H1 (cell line): ENCODE results near the gene GALNT6. TPM values are rescaled to one million over a fixed set of nuclear protein-coding genes. Genes with fewer than 3 reads are reported as not detected.

Source experiments
- CTCF ChIA-PET: fragments of 300-600 bp; sonication (Branson Sonifier 250); formaldehyde crosslinking; loops from one replicate; lab custom pipeline; 2021; ENCODE audit not compliant: partially characterized antibody; lab: Charles Lee
- POLR2A ChIA-PET: fragments of 300-600 bp; sonication (Branson Sonifier 250); formaldehyde crosslinking; loops from one replicate; lab custom pipeline; 2021; ENCODE audit warnings: inconsistent platforms; ENCODE audit not compliant: partially characterized antibody; lab: Charles Lee
- DNase-seq, 2 experiments: peaks; one replicate each; pipeline versions ENCODE4 v3.0.0 to v3.0.0-alpha.2; 2010 to 2022; ENCODE audit warnings: low spot score in 2 of 2, low read depth in 1 of 2, mixed read lengths in 1 of 2
- FAIRE-seq: peaks from 2 replicates; lab custom pipeline; 2011; peaks lifted over from hg19 to GRCh38; lab: Jason Lieb, UNC
- H2AFZ ChIP-seq: 2 replicates; pipeline ENCODE4 v1.8.1; 2012; ENCODE audit warnings: low read length, inconsistent platforms
- H2AK5ac ChIP-seq: 2 replicates; pipeline ENCODE4 v1.6.1; 2013; ENCODE audit warnings: low read depth, low read length
- H2BK120ac ChIP-seq: replicated peaks from 2 replicates; pipeline ENCODE3; 2013; ENCODE audit warnings: low read depth, low read length, inconsistent platforms
- H2BK12ac ChIP-seq: 2 replicates; pipeline ENCODE4 v1.6.1; 2013; ENCODE audit warnings: low read depth, low read length
- H2BK15ac ChIP-seq: 2 replicates; pipeline ENCODE4 v1.6.1; 2013; ENCODE audit warnings: low read length
- H2BK20ac ChIP-seq: 2 replicates; pipeline ENCODE4 v1.6.1; 2013; ENCODE audit warnings: low read length
- H2BK5ac ChIP-seq: 2 replicates; pipeline ENCODE4 v1.6.1; 2013; ENCODE audit warnings: low read depth, low read length
- H3K14ac ChIP-seq: 2 replicates; pipeline ENCODE4 v1.6.1; 2013; ENCODE audit warnings: inconsistent platforms; ENCODE audit not compliant: insufficient read length
- H3K18ac ChIP-seq: 2 replicates; pipeline ENCODE4 v1.6.1; 2013; ENCODE audit warnings: low read length; ENCODE audit errors: extremely low read depth
- H3K23ac ChIP-seq: 2 replicates; pipeline ENCODE4 v1.6.1; 2013; ENCODE audit warnings: inconsistent platforms; ENCODE audit not compliant: insufficient read length
- H3K23me2 ChIP-seq: 2 replicates; pipeline ENCODE4 v1.6.1; 2013; ENCODE audit warnings: low read depth, low read length
- H3K27ac ChIP-seq: 2 replicates; pipeline ENCODE4 v1.6.1; 2011; ENCODE audit warnings: low read depth, low read length, inconsistent platforms
- H3K27me3 ChIP-seq, 4 experiments: replicated peaks in 1 of 4; 1 replicate in 1 of 4; 2 replicates in 3 of 4; pipeline versions ENCODE4 v1.6.1 to v1.8.1; 2011 to 2013; ENCODE audit warnings: low read length in 3 of 4, mild to moderate bottlenecking in 3 of 4, inconsistent platforms in 2 of 4, mixed read lengths in 2 of 4, moderate library complexity in 1 of 4; ENCODE audit not compliant: control insufficient read depth in 3 of 4, insufficient read depth in 3 of 4; ENCODE audit errors: extremely low read depth in 1 of 4
- H3K36me3 ChIP-seq, 4 experiments: 2 replicates each; pipeline versions ENCODE4 v1.6.1 to v1.8.1; 2011 to 2013; ENCODE audit warnings: mild to moderate bottlenecking in 4 of 4, low read length in 3 of 4, moderate library complexity in 2 of 4, control low read depth in 1 of 4, inconsistent platforms in 1 of 4; ENCODE audit not compliant: insufficient read depth in 4 of 4, control insufficient read depth in 2 of 4
- H3K4ac ChIP-seq: replicated peaks from 2 replicates; pipeline ENCODE3; 2013; ENCODE audit warnings: low read length, low read depth, mixed read lengths, inconsistent platforms; ENCODE audit not compliant: insufficient read length
- H3K4me1 ChIP-seq, 4 experiments: replicated peaks in 1 of 4; 1 replicate in 1 of 4; 2 replicates in 3 of 4; pipeline versions ENCODE4 v1.6.1 to v1.8.1; 2011 to 2013; ENCODE audit warnings: low read length in 3 of 4, inconsistent platforms in 2 of 4, mixed read lengths in 1 of 4; ENCODE audit not compliant: insufficient read depth in 4 of 4, control insufficient read depth in 3 of 4
- H3K4me2 ChIP-seq, 2 experiments: 2 replicates each; pipeline versions ENCODE4 v1.6.1 to v1.8.1; 2011 to 2013; ENCODE audit warnings: low read depth in 2 of 2, low read length in 2 of 2, control low read depth in 1 of 2, inconsistent platforms in 1 of 2, mild to moderate bottlenecking in 1 of 2; ENCODE audit not compliant: insufficient read depth in 1 of 2
- H3K4me3 ChIP-seq, 4 experiments: fragments of 200-600, 300-600 bp in 1 of 4; sonication (generic), shearing (Covaris generic), sonication (Bioruptor Twin) in 1 of 4; 2 replicates each; pipeline versions ENCODE4 v1.5.1 to v1.8.1; 2011 to 2016; ENCODE audit warnings: low read length in 4 of 4, low read depth in 3 of 4, control low read depth in 2 of 4, inconsistent platforms in 2 of 4, mild to moderate bottlenecking in 2 of 4, mixed read lengths in 1 of 4, moderate library complexity in 1 of 4; ENCODE audit not compliant: insufficient read depth in 2 of 4; ENCODE audit errors: extremely low read depth in 1 of 4
- H3K56ac ChIP-seq: replicated peaks from 2 replicates; pipeline ENCODE3; 2013; ENCODE audit warnings: low read depth, mild to moderate bottlenecking, mixed read lengths, low read length, inconsistent platforms; ENCODE audit not compliant: insufficient read length
- H3K79me1 ChIP-seq: 2 replicates; pipeline ENCODE4 v1.6.1; 2013; ENCODE audit warnings: low read depth, low read length, control low read depth
- H3K79me2 ChIP-seq, 2 experiments: 2 replicates each; pipeline versions ENCODE4 v1.6.1 to v1.8.1; 2012 to 2013; ENCODE audit warnings: low read length in 2 of 2, mild to moderate bottlenecking in 2 of 2, inconsistent platforms in 1 of 2; ENCODE audit not compliant: insufficient read depth in 2 of 2, control insufficient read depth in 1 of 2
- H3K9ac ChIP-seq, 4 experiments: replicated peaks in 1 of 4; 1 replicate in 1 of 4; 2 replicates in 3 of 4; pipeline versions ENCODE4 v1.6.1 to v1.8.1; 2011 to 2013; ENCODE audit warnings: low read depth in 3 of 4, low read length in 3 of 4, control low read depth in 2 of 4, mild to moderate bottlenecking in 2 of 4, moderate library complexity in 2 of 4, inconsistent platforms in 1 of 4; ENCODE audit errors: extremely low read depth in 1 of 4
- H3K9me3 ChIP-seq, 2 experiments: 2 replicates each; pipeline versions ENCODE4 v1.6.1 to v1.8.1; 2012 to 2013; ENCODE audit warnings: mild to moderate bottlenecking in 2 of 2, moderate library complexity in 2 of 2, control low read depth in 1 of 2, inconsistent platforms in 1 of 2, low read depth in 1 of 2, low read length in 1 of 2, mixed read lengths in 1 of 2; ENCODE audit not compliant: insufficient read depth in 2 of 2
- H4K20me1 ChIP-seq, 2 experiments: replicated peaks in 1 of 2; 2 replicates each; pipeline versions ENCODE3 to v1.8.1; 2011 to 2013; ENCODE audit warnings: inconsistent platforms in 2 of 2, low read length in 2 of 2, mild to moderate bottlenecking in 1 of 2; ENCODE audit not compliant: insufficient read depth in 2 of 2, control insufficient read depth in 1 of 2
- H4K5ac ChIP-seq: 2 replicates; pipeline ENCODE4 v1.6.1; 2013; ENCODE audit warnings: low read length, low read depth, mixed read lengths, inconsistent platforms; ENCODE audit not compliant: insufficient read length
- H4K8ac ChIP-seq: 2 replicates; pipeline ENCODE4 v1.8.0; 2013; ENCODE audit warnings: mild to moderate bottlenecking, moderate library complexity, low read length, inconsistent platforms; ENCODE audit not compliant: insufficient read depth; ENCODE audit errors: extremely low read depth
- H4K91ac ChIP-seq: replicated peaks from 2 replicates; pipeline ENCODE3; 2013; ENCODE audit warnings: low read length, mixed read lengths, inconsistent platforms; ENCODE audit not compliant: insufficient read length
- BACH1 ChIP-seq: IDR thresholded peaks from 2 replicates; pipeline ENCODE4 v1.6.1; 2012; ENCODE audit warnings: low read length, improper control_type of control experiment
- HDAC2 ChIP-seq, 2 experiments: fragments of 300-600 bp in 1 of 2; sonication (generic) in 1 of 2; IDR thresholded peaks; 2 replicates each; pipeline ENCODE4 v1.6.1; 2011 to 2012; ENCODE audit warnings: low read depth in 2 of 2, low read length in 2 of 2, mild to moderate bottlenecking in 2 of 2, moderate library complexity in 2 of 2, borderline replicate concordance in 1 of 2, inconsistent platforms in 1 of 2
- NRF1 ChIP-seq: IDR thresholded peaks from 2 replicates; pipeline ENCODE4 v1.6.1; 2011; ENCODE audit warnings: mild to moderate bottlenecking, low read depth, low read length, improper control_type of control experiment
- WGBS, 2 experiments: shearing (Covaris generic) in 1 of 2; methylation state at CpG; one replicate each; pipeline versions ENCODE4 v1.1.6 to v1.1.7; 2013 to 2015; ENCODE audit warnings: low lambda C conversion rate in 2 of 2, mixed read lengths in 2 of 2, inconsistent platforms in 1 of 2, low coverage in 1 of 2, missing lambda C conversion rate in 1 of 2; ENCODE audit not compliant: insufficient replicate concordance in 2 of 2, insufficient coverage in 1 of 2, insufficient read length in 1 of 2; ENCODE audit errors: extremely low coverage in 1 of 2, missing lambda C conversion rate in 1 of 2; 5-methylcytosine and 5-hydroxymethylcytosine counted together
- polyA plus RNA-seq, 7 experiments: library from polyadenylated mRNA; depleted of rRNA in 3 of 7; stranded (reverse) in 5 of 7; unstranded in 2 of 7; fragments of >200 nt in 5 of 7; fragments of 200-250 nt in 2 of 7; gene quantifications; 1 replicate in 5 of 7; 2 replicates in 1 of 7; 4 replicates in 1 of 7; pipeline versions ENCODE4 v1.2.1 to v1.2.3, GENCODE V29; 2011 to 2013; ENCODE audit warnings: missing spikeins in 2 of 7, mixed read lengths in 2 of 7
- total RNA-seq: library from RNA; stranded (reverse); fragmentation: NEBNext Ultra II Directional; extraction: Animal tissue kit (Norgen Biotek cat#: 25700); gene quantifications from 2 replicates; pipeline ENCODE4 v1.2.1, GENCODE V29; 2021

GALNT6 gene
- total and polyA plus RNA-seq, 2 of the 8 experiments (the other 6 are each of a cell fraction or from before 2014, with no cell fraction given), result 5.8 to 10.7 TPM

DNA sequence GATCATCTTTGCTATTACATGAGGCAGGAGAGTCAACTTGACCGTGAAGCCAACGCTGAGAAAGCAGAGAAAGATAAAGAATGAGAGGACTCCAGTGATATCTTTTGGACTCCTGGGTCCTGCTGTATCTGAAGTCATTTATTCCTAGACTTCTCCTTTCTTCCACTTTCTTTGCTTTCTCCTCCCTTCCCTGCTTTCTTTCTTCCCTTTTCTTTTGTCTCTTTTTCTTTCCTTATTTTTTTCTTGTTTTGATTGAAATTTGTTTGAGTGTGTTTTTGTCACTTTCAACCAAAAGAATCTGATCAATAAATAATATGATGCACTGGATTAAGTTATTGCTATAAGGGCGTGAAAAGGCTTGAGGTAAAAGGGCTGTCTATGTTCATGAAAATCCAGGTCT, 13.4 kb upstream of the GALNT6 start:
- no peak overlapping the region for H3K18ac ChIP-seq
- no peak overlapping the region for H3K4me3 ChIP-seq
- no peaks in the 10 kb centered on the region for H3K9me3 ChIP-seq
- no peaks in the 10 kb centered on the region for H3K79me1 ChIP-seq
- H3K79me2 ChIP-seq, result no peaks in the 10 kb centered on the region
- WGBS, 2 experiments, result 87% methylated on average over 3 of the region's 3 CpGs; no CpG with 5 or more reads in 1 of the 2 experiments
- H2BK20ac ChIP-seq, result no peak overlapping the region
- no peak overlapping the region for H2BK120ac ChIP-seq
- no peak overlapping the region for H3K4me2 ChIP-seq
- H3K27me3 ChIP-seq, result no peaks in the 10 kb centered on the region
- H3K23me2 ChIP-seq, result no peaks in the 10 kb centered on the region
- H4K8ac ChIP-seq, result no peak overlapping the region
- no peaks in the 10 kb centered on the region for H4K20me1 ChIP-seq
- no peaks in the 10 kb centered on the region; a peak in 2 of 7 replicates for H3K4me1 ChIP-seq
- no peak overlapping the region for H3K4ac ChIP-seq
- no peak overlapping the region for H2BK15ac ChIP-seq
- no peak overlapping the region for H4K5ac ChIP-seq
- no peak overlapping the region for H3K23ac ChIP-seq
- H2AK5ac ChIP-seq, result no peak overlapping the region
- no peak overlapping the region for H3K14ac ChIP-seq
- FAIRE-seq (no peak), DNase-seq (no peak)
- no peak overlapping the region for H3K27ac ChIP-seq
- POLR2A ChIA-PET, result interaction anchor here (1.3 kb wide), 1 partner anchor 13 kb away, joined by 4 read pairs; the partner anchor contains the start of gene GALNT6
- H3K56ac ChIP-seq, result no peak overlapping the region
- no peak overlapping the region for H3K9ac ChIP-seq
- H2BK12ac ChIP-seq, result no peak overlapping the region
- no peak overlapping the region for H2AFZ ChIP-seq
- H2BK5ac ChIP-seq, result no peak overlapping the region
- H4K91ac ChIP-seq, result no peak overlapping the region
- CTCF ChIA-PET, result interaction anchor here (1.6 kb wide), 1 partner anchor 53 kb away, joined by 3 read pairs; no protein-coding TSS in a partner anchor
- H3K36me3 ChIP-seq, result no peaks in the 10 kb centered on the region
- no peak for TF ChIP-seq BACH1
- no peak for TF ChIP-seq HDAC2 (IDR thresholded peaks at IDR 0.05; ENCODE audit: borderline replicate concordance in 1 of 2, low read depth in 2 of 2, low read length in 2 of 2)
- no peak for TF ChIP-seq NRF1
